Prostate gland (tissue), 2 donors: ENCODE measurements around the gene GABRG3. TPM values are rescaled to one million over a fixed set of nuclear protein-coding genes. Genes with fewer than 3 reads are reported as not detected.

Experiments used
- DNase-seq: peaks from one replicate; pipeline ENCODE4 v3.0.0-alpha.2; 2019; ENCODE audit warnings: low spot score
- H3K27ac ChIP-seq, 2 donors: fragments of 200-600 bp; sonication (generic); 2 replicates each; pipeline ENCODE4 v1.5.1; 2017 to 2019
- H3K27me3 ChIP-seq: fragments of 200-600 bp; sonication (generic); replicated peaks from 2 replicates; pipeline ENCODE4 v1.5.1; 2019; ENCODE audit not compliant: insufficient read depth
- H3K36me3 ChIP-seq, 2 donors: fragments of 200-600 bp; sonication (generic); 1 replicate in 1 of 2; 2 replicates in 1 of 2; pipeline versions ENCODE4 v1.5.1 to v1.8.1; 2017 to 2019
- H3K4me1 ChIP-seq: fragments of 200-600 bp; sonication (generic); replicated peaks from 2 replicates; pipeline ENCODE4 v1.5.1; 2019
- H3K4me3 ChIP-seq, 2 donors: fragments of 200-600 bp; sonication (generic); 2 replicates each; pipeline ENCODE4 v1.5.1; 2017 to 2019
- H3K9me3 ChIP-seq: fragments of 200-600 bp; sonication (generic); 2 replicates; pipeline ENCODE4 v1.5.1; 2017
- CTCF ChIP-seq, 4 experiments: fragments of 200-600 bp in 2 of 4; fragments of 450-650 bp in 2 of 4; sonication (generic) in 2 of 4; IDR thresholded peaks; 1 replicate in 3 of 4; 2 replicates in 1 of 4; pipeline ENCODE4 v1.5.1; 2016 to 2019; ENCODE audit warnings: antibody characterized with exemption in 4 of 4, mild to moderate bottlenecking in 2 of 4, moderate library complexity in 2 of 4
- POLR2A ChIP-seq: fragments of 450-650 bp; IDR thresholded peaks from one replicate; pipeline ENCODE4 v1.6.1; 2016; ENCODE audit warnings: antibody characterized with exemption, mild to moderate bottlenecking
- POLR2AphosphoS5 ChIP-seq: sonication (generic); formaldehyde crosslinking; IDR thresholded peaks from one replicate; pipeline ENCODE4 v1.6.1; 2017; ENCODE audit warnings: antibody characterized with exemption
- WGBS: methylation state at CpG from one replicate; pipeline ENCODE4 v1.1.5; 2018; 5-methylcytosine and 5-hydroxymethylcytosine counted together
- intact Hi-C: fragments of 100-400 bp; cut with DNase I; formaldehyde crosslinking; loops from one replicate; pipeline ENCODE4 v1.14.2; 2022
- total RNA-seq, 2 donors: library from RNA; depleted of rRNA; stranded (reverse); fragments of >200 nt; gene quantifications; one replicate each; pipeline ENCODE4 v1.1.0, GENCODE V29; 2016

Gene GABRG3
- total RNA-seq, 2 donors from 2014 or later: 15.6 to 35.4 TPM

- TF ChIP-seq POLR2A (no peak), POLR2AphosphoS5 (no peak), CTCF (IDR thresholded peaks at IDR 0.05) (no peak)
- Histone ChIP-seq H3K27ac (no peak overlapping the region), H3K4me1 (no peaks in the 10 kb centered on the region), H3K9me3 (no peaks in the 10 kb centered on the region), H3K36me3 (no peaks in the 10 kb centered on the region), H3K4me3 (no peak overlapping the region), H3K27me3 (no peaks in the 10 kb centered on the region)
- no peak for DNase-seq
- WGBS: 53% methylated on average over 12 of the region's 12 CpGs
- intact Hi-C loops: no loop called here
Observed at GRCh38 chr15:27490867-27491595, 520.0 kb downstream of the GABRG3 start.

GRCh38 chr15:27491666-27492621 lies 521.0 kb downstream of the GABRG3 start:
- H3K9me3 ChIP-seq: no peaks in the 10 kb centered on the region
- TF ChIP-seq CTCF (IDR thresholded peaks at IDR 0.05): no peak
- TF ChIP-seq POLR2A: no peak
- TF ChIP-seq POLR2AphosphoS5: no peak
- intact Hi-C loops: no loop called here
- H3K36me3 ChIP-seq: no peaks in the 10 kb centered on the region
- no peak overlapping the region for H3K27ac ChIP-seq
- H3K4me3 ChIP-seq: no peak overlapping the region
- no peak for DNase-seq
- no peaks in the 10 kb centered on the region for H3K27me3 ChIP-seq
- 38% methylated on average over 10 of the region's 10 CpGs for WGBS
- no peaks in the 10 kb centered on the region for H3K4me1 ChIP-seq

- no peaks in the 10 kb centered on the region for H3K36me3 ChIP-seq
- 77% methylated on average over 3 of the region's 3 CpGs for WGBS
- no peaks in the 10 kb centered on the region for H3K4me1 ChIP-seq
- no peak for TF ChIP-seq CTCF (IDR thresholded peaks at IDR 0.05)
- TF ChIP-seq POLR2A: no peak
- no peak for TF ChIP-seq POLR2AphosphoS5
- intact Hi-C loops: no loop called here
- no peaks in the 10 kb centered on the region for H3K27me3 ChIP-seq
- H3K4me3 ChIP-seq: no peak overlapping the region
- H3K9me3 ChIP-seq: no peaks in the 10 kb centered on the region
- DNase-seq: no peak
- H3K27ac ChIP-seq: no peak overlapping the region
Observed at GRCh38 chr15:27495963-27496459, 525.0 kb downstream of the GABRG3 start.

- no peaks in the 10 kb centered on the region for H3K36me3 ChIP-seq
- H3K27me3 ChIP-seq: no peaks in the 10 kb centered on the region
- no peak for DNase-seq
- no peaks in the 10 kb centered on the region for H3K9me3 ChIP-seq
- TF ChIP-seq POLR2A: no peak
- no peak for TF ChIP-seq CTCF (IDR thresholded peaks at IDR 0.05)
- TF ChIP-seq POLR2AphosphoS5: no peak
- H3K4me1 ChIP-seq: no peaks in the 10 kb centered on the region
- WGBS: 93% methylated on average over 10 of the region's 10 CpGs
- H3K4me3 ChIP-seq: no peak overlapping the region
- intact Hi-C loops: no loop called here
- no peak overlapping the region for H3K27ac ChIP-seq
Observed at GRCh38 chr15:27498700-27499099, 527.7 kb downstream of the GABRG3 start.
